Measurements from ENCODE around the gene REM2.

DNA sequence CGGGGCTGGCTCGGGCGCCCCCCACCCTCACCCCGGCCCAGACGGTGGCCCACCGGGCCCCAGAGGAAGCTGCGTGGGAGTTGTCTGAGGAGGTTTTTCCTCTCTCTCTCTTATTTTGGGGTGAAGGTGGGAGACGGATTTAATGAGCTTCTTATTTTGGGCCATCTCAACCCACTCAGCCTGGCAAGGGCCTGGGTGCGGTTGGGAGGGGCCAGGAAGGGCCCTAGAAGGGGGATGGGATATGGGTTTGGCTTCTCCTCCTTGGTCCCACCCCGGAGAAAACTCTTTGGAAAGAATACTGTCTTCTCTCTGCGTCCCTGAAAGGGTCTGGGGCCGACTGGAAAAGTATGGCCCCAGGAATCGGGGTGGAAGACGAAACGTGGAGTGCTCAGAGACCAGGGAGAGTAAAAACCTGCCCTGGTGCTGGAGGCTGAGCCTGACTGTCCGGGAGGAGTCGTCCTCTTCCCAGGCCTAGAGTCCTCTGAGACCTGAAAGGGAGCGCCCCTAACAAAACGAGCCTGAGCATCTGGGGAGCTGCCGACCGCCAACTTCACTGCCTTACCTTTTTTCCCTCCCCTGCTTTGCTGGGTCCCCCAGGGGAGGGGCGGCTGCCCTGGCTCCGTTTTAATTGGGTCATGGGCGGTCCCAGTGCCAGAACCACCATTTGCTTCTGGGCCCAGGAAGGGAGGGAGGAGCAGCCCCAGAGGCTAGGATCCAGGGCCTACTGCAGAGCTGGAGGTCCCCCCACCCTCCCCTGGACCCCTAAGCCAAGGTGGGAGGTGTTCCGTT is 45.1 kb upstream of the REM2 start:
- TF ChIP-seq, protein P1, sequence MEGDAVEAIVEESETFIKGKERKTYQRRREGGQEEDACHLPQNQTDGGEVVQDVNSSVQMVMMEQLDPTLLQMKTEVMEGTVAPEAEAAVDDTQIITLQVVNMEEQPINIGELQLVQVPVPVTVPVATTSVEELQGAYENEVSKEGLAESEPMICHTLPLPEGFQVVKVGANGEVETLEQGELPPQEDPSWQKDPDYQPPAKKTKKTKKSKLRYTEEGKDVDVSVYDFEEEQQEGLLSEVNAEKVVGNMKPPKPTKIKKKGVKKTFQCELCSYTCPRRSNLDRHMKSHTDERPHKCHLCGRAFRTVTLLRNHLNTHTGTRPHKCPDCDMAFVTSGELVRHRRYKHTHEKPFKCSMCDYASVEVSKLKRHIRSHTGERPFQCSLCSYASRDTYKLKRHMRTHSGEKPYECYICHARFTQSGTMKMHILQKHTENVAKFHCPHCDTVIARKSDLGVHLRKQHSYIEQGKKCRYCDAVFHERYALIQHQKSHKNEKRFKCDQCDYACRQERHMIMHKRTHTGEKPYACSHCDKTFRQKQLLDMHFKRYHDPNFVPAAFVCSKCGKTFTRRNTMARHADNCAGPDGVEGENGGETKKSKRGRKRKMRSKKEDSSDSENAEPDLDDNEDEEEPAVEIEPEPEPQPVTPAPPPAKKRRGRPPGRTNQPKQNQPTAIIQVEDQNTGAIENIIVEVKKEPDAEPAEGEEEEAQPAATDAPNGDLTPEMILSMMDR (conservative IDR thresholded peaks at IDR 0.05; ENCODE audit: low read length) = no peak
- no peak for TF ChIP-seq EZH2phosphoT487 (IDR thresholded peaks at IDR 0.05; ENCODE audit: borderline replicate concordance)

Data from Loucy (cell line).